PFSK-1 (cell line): ENCODE results near the gene TRIM7.

ENCODE experiments used
- REST ChIP-seq, 2 experiments: IDR thresholded peaks; 2 replicates each; pipeline versions ENCODE4 v1.6.1 to v1.8.0; 2011 to 2012; ENCODE audit warnings: low read depth in 2 of 2, low read length in 2 of 2, control low read depth in 1 of 2, inconsistent platforms in 1 of 2, mild to moderate bottlenecking in 1 of 2, moderate library complexity in 1 of 2; ENCODE audit not compliant: insufficient read depth in 1 of 2
- TAF1 ChIP-seq: IDR thresholded peaks from 2 replicates; pipeline ENCODE4 v1.6.1; 2012; ENCODE audit warnings: low read length, control low read depth, borderline replicate concordance; ENCODE audit not compliant: insufficient read depth

- TF ChIP-seq TAF1 (no peak), REST (IDR thresholded peaks at IDR 0.05; ENCODE audit: insufficient read depth in 1 of 2, low read depth in 2 of 2, low read length in 2 of 2) (no peak)
Observed at GRCh38 chr5:181197326-181197951, 7.6 kb downstream of the TRIM7 start.
